ENCODE measurements around the gene PTPN1.
"Not testable (repeated sequence)": the region's sequence is repeated elsewhere in the genome, so short reads cannot be mapped to it uniquely, and the experiment has no call there.

The PTPN1 gene

DNA sequence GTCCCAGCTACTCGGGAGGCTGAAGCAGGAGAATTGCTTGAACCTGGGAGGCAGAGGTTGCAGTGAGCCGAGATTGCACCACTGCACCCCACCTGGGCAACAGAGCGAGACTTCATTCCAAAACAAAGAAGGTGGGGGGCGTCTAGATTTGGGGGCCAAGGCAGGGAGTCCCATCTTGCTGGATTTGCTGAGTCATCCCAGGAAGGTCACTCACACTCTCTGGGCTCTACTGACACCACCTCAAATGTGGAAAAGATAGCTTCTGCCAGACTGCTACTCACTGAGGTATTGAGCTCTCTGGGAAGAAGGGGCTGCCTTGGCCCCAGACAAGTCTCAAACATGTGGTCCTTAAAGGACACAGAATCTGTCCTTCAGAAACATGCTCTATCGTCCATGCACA lies 106.8 kb downstream of the PTPN1 start:
- TF ChIP-seq, protein P1, sequence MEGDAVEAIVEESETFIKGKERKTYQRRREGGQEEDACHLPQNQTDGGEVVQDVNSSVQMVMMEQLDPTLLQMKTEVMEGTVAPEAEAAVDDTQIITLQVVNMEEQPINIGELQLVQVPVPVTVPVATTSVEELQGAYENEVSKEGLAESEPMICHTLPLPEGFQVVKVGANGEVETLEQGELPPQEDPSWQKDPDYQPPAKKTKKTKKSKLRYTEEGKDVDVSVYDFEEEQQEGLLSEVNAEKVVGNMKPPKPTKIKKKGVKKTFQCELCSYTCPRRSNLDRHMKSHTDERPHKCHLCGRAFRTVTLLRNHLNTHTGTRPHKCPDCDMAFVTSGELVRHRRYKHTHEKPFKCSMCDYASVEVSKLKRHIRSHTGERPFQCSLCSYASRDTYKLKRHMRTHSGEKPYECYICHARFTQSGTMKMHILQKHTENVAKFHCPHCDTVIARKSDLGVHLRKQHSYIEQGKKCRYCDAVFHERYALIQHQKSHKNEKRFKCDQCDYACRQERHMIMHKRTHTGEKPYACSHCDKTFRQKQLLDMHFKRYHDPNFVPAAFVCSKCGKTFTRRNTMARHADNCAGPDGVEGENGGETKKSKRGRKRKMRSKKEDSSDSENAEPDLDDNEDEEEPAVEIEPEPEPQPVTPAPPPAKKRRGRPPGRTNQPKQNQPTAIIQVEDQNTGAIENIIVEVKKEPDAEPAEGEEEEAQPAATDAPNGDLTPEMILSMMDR (IDR thresholded peaks at IDR 0.05; ENCODE audit: unreplicated experiment in 3 of 3), result no peak
- peaks cover 3% of the 10 kb centered on the region for H3K9me3 Mint-ChIP-seq
- H3K4me1 Mint-ChIP-seq, result peaks cover 4% of the 10 kb centered on the region
- H3K27me3 Mint-ChIP-seq (ENCODE audit: low read depth), result no peaks in the 10 kb centered on the region
- H3K36me3 Mint-ChIP-seq (ENCODE audit: low read depth), result no peaks in the 10 kb centered on the region
- no peak overlapping the region for H3K27ac Mint-ChIP-seq
- H3K4me3 Mint-ChIP-seq, result no peak overlapping the region

DNA sequence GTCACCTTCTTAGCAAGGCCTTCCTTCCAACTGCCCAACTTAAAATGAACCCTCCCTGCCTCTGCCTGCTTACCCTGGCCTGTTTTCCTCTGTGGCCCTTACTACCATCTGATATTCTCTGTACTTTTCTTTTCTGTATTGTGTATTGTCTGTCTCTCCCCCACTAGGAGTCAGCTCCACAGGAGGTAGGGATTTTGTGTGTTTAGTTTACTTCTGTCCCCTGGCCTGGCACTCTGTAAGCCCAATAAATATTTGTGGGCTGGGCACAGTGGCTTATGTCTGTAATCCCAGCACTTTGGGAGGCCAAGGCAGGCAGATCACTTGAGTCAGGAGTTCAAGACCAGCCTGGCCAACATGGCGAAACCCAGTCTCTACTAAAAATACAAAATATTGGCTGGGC lies 108.4 kb downstream of the PTPN1 start:
- Mint-ChIP-seq H3K36me3 (ENCODE audit: low read depth) (no peaks in the 10 kb centered on the region), H3K4me1 (peaks cover 8% of the 10 kb centered on the region), H3K4me3 (no peak overlapping the region), H3K9me3 (peaks cover 3% of the 10 kb centered on the region), H3K27ac (no peak overlapping the region), H3K27me3 (ENCODE audit: low read depth) (no peaks in the 10 kb centered on the region)
- TF ChIP-seq, protein P1 (IDR thresholded peaks at IDR 0.05; ENCODE audit: unreplicated experiment in 3 of 3), result no peak

DNA sequence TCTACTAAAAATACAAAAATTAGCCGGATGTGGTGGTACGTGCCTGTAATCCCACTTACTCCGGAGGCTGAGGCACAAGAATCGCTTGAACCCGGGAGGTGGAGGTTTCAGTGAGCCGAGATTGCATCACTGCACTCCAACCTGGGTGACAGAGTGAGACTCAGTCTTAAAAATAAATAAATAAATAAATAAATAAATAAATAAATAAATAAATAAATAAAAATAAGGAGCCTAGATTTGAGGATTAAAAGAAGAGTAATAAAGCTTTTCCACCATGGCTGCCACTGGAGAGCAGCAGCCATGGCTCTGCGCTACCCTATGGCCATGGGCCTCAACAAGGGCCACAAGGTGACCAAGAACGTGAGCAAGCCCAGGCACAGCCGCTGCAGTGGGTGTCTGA lies 110.3 kb downstream of the PTPN1 start:
- peaks cover 13% of the 10 kb centered on the region for H3K4me1 Mint-ChIP-seq
- H3K36me3 Mint-ChIP-seq (ENCODE audit: low read depth); H3K27me3 Mint-ChIP-seq (ENCODE audit: low read depth); H3K4me3 Mint-ChIP-seq; H3K9me3 Mint-ChIP-seq; H3K27ac Mint-ChIP-seq: not testable (repeated sequence)

DNA sequence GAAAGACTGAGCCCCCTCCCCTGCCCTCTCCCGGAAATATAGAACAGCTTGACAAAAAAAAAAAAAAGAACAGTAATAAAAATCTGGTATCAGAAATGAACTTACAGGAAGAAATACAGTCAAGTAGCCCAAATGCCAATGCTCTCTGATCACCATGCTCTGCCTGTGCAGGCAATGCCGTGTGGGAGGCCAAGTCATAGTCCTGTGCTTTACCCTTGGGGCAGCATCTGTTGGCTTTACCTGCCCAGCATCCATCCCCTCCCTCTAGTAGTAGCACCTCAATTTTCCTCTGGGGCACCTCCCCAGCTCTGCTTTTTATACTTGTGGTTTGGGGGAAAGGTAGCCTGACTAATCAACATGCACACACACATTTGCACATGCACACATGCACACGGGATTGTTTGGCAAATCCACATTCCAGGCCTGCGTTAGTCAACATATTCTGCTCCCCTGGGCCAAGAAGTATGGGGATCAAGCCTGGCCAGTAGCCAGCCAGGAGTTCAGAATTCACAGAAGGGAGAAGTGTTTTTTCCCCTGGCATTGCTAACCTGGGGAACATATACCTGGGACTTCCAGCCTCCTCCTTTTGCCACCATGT lies 111.0 kb downstream of the PTPN1 start:
- Mint-ChIP-seq H3K27ac (no peak overlapping the region), H3K36me3 (ENCODE audit: low read depth) (no peaks in the 10 kb centered on the region)

DNA sequence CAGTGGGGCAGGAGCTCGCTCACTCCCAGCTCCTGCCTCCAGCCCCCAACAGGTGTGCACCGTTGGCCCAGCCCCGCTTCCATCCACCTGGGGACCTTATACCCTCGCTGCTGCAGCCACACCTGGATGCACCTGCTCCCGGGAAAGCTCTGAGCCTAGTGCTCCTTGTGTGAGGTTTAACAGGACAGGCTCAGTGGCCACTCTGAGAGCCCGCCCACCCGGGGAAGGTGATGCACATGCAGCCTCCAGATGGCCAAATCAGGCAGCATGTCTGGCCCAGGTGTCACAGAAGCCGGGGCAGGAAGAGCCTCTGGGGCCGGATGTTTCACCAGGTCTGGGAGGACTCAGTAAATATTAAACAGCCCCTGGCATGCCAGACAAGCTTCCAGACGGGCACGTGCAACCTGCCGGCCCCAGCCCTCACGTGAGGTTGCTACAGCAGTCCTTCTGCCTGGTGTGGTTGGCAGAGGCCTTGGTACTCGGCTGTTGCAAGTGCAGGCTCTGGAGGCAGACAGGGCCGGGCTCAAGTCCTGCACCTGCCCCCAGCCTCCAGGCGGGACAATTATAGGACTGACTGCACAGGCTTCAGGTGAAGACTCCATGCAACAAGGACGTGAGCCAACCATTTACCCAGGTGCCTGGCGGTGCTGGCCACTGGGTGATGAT lies 114.3 kb downstream of the PTPN1 start:
- H3K9me3 Mint-ChIP-seq, result peaks cover 3% of the 10 kb centered on the region
- no peak overlapping the region for H3K4me3 Mint-ChIP-seq
- H3K27me3 Mint-ChIP-seq (ENCODE audit: low read depth), result peaks cover 3% of the 10 kb centered on the region
- peak overlapping the region in 1 of 3 experiments; percentile 44 for H3K27ac Mint-ChIP-seq
- TF ChIP-seq, protein P1 (IDR thresholded peaks at IDR 0.05; ENCODE audit: unreplicated experiment in 3 of 3), result no peak
- H3K36me3 Mint-ChIP-seq (ENCODE audit: low read depth), result no peaks in the 10 kb centered on the region
- H3K4me1 Mint-ChIP-seq, result peaks cover 23% of the 10 kb centered on the region

More for the DNA sequence above, 111.0 kb downstream of the PTPN1 start:
- Mint-ChIP-seq H3K9me3 (peaks cover 3% of the 10 kb centered on the region), H3K4me3 (no peak overlapping the region), H3K4me1 (peaks cover 14% of the 10 kb centered on the region), H3K27me3 (ENCODE audit: low read depth) (peaks cover 3% of the 10 kb centered on the region)
- TF ChIP-seq, protein P1 (IDR thresholded peaks at IDR 0.05; ENCODE audit: unreplicated experiment in 3 of 3), result no peak

DNA sequence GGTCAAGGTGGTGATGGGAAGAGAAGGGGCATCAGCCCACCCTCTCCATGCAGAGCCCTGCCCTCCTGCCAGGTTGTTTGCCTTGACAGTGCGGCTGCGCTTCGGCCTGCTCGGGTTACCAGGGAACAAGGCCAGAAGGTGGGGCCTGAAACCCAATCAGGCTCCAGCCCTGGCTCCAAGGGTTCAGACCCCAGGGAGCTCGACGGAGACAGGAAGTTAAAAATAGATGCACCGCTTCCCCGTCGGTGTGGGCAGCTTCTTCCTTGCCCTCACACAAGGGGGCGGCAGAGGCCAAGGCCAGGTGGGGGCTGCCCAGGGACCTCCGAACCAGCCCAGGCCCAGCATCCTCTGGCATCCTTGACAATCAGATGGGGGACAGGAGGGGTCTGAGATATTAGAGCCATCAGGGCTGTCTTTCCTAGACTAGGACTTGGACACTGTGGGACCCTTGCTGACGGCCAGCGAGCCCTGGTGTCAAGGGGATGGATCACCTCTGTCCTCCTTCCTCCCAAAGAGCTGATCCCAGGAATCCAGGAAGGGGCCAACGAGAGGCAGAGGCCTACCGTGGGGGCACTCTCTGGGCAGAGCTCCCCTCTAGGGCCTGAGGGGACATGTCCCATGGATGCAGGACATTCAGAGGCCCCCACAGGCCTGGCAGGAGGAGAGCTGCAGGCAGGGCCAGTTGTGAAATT lies 115.9 kb downstream of the PTPN1 start:
- Mint-ChIP-seq H3K4me1 (peaks cover 23% of the 10 kb centered on the region), H3K27me3 (ENCODE audit: low read depth) (peaks cover 3% of the 10 kb centered on the region)

More for the DNA sequence above, 115.9 kb downstream of the PTPN1 start:
- TF ChIP-seq, protein P1 (IDR thresholded peaks at IDR 0.05; ENCODE audit: unreplicated experiment in 3 of 3), result peak in 2 of 3 experiments; percentile 27 to 48
- no peak overlapping the region for H3K4me3 Mint-ChIP-seq
- H3K27ac Mint-ChIP-seq, result peak overlapping the region; percentile 44 to 64 (median 46)
- no peaks in the 10 kb centered on the region for H3K9me3 Mint-ChIP-seq
- no peaks in the 10 kb centered on the region for H3K36me3 Mint-ChIP-seq (ENCODE audit: low read depth)

Measured in nephron (organoid).